OCI-LY1 (cell line): ENCODE data around the gene IL1RAP.

Experiments used
- H2AFZ ChIP-seq: fragments of 200-600 bp; sonication (generic), shearing (Covaris generic); 2 replicates; pipeline ENCODE4 v1.6.0; 2014; ENCODE audit warnings: antibody characterized with exemption, mild to moderate bottlenecking, low read length
- H3F3A ChIP-seq: fragments of 200-600 bp; sonication (generic), shearing (Covaris generic); 2 replicates; pipeline ENCODE4 v1.6.0; 2014; ENCODE audit warnings: mild to moderate bottlenecking, antibody characterized with exemption, low read length, moderate library complexity; ENCODE audit not compliant: insufficient read depth
- H3K27ac ChIP-seq: fragments of 200-600 bp; sonication (generic); 2 replicates; pipeline ENCODE4 v1.5.1; 2014; ENCODE audit warnings: low read length, mixed run types, mild to moderate bottlenecking, low read depth; ENCODE audit not compliant: poor library complexity, severe bottlenecking
- H3K27me3 ChIP-seq: fragments of 200-600 bp; sonication (generic); 2 replicates; pipeline ENCODE4 v1.6.0; 2014; ENCODE audit warnings: antibody characterized with exemption, mild to moderate bottlenecking, low read length, moderate library complexity; ENCODE audit not compliant: insufficient read depth
- H3K36me3 ChIP-seq: fragments of 200-600 bp; sonication (generic); 2 replicates; pipeline ENCODE4 v1.6.1; 2014; ENCODE audit warnings: mild to moderate bottlenecking, antibody characterized with exemption, low read length, moderate library complexity, mixed read lengths; ENCODE audit not compliant: insufficient read depth
- H3K4me1 ChIP-seq: fragments of 200-600 bp; sonication (generic); 2 replicates; pipeline ENCODE4 v1.5.1; 2014; ENCODE audit warnings: mild to moderate bottlenecking, low read length, moderate library complexity; ENCODE audit not compliant: insufficient read depth, severe bottlenecking
- H3K4me2 ChIP-seq: fragments of 200-600 bp; sonication (generic), shearing (Covaris generic); 2 replicates; pipeline ENCODE4 v1.6.1; 2014; ENCODE audit warnings: low read length
- H3K4me3 ChIP-seq: fragments of 200-600 bp; sonication (generic); 2 replicates; pipeline ENCODE4 v1.5.1; 2014; ENCODE audit warnings: low read length, low read depth, mild to moderate bottlenecking, mixed read lengths; ENCODE audit not compliant: poor library complexity, severe bottlenecking
- H3K79me2 ChIP-seq: fragments of 200-600 bp; shearing (Covaris generic); 2 replicates; pipeline ENCODE4 v1.6.1; 2016; ENCODE audit warnings: mixed run types, low read length, mixed read lengths; ENCODE audit not compliant: insufficient read depth
- H3K9ac ChIP-seq: fragments of 200-600 bp; sonication (generic), shearing (Covaris generic); 2 replicates; pipeline ENCODE4 v1.6.1; 2014; ENCODE audit warnings: mild to moderate bottlenecking, low read length, mixed read lengths
- H3K9me2 ChIP-seq: fragments of 200-600 bp; sonication (generic), shearing (Covaris generic); 2 replicates; pipeline ENCODE4 v1.6.1; 2014; ENCODE audit warnings: low read depth, mild to moderate bottlenecking, low read length, mixed read lengths
- H3K9me3 ChIP-seq: fragments of 200-600 bp; shearing (Covaris generic); 2 replicates; pipeline ENCODE4 v1.6.1; 2014; ENCODE audit warnings: low read length, mixed read lengths
- H4K20me1 ChIP-seq: fragments of 200-600 bp; sonication (generic), shearing (Covaris generic); 2 replicates; pipeline ENCODE4 v1.6.0; 2016; ENCODE audit warnings: mild to moderate bottlenecking, low read length; ENCODE audit not compliant: insufficient read depth
- EZH2 ChIP-seq: fragments of 200-600 bp; sonication (generic), shearing (Covaris generic); IDR thresholded peaks from 2 replicates; pipeline ENCODE4 v1.8.0; 2017; ENCODE audit warnings: borderline replicate concordance, mixed run types, mild to moderate bottlenecking, antibody characterized with exemption, low read length, moderate library complexity, mixed read lengths
- TF ChIP-seq, protein P1 (sequence below): fragments of 200-600 bp; sonication (generic), shearing (Covaris generic); IDR thresholded peaks from 2 replicates; pipeline ENCODE4 v1.5.1; 2017; ENCODE audit warnings: mild to moderate bottlenecking, antibody characterized with exemption, low read length, moderate library complexity, mixed read lengths

IL1RAP gene

DNA sequence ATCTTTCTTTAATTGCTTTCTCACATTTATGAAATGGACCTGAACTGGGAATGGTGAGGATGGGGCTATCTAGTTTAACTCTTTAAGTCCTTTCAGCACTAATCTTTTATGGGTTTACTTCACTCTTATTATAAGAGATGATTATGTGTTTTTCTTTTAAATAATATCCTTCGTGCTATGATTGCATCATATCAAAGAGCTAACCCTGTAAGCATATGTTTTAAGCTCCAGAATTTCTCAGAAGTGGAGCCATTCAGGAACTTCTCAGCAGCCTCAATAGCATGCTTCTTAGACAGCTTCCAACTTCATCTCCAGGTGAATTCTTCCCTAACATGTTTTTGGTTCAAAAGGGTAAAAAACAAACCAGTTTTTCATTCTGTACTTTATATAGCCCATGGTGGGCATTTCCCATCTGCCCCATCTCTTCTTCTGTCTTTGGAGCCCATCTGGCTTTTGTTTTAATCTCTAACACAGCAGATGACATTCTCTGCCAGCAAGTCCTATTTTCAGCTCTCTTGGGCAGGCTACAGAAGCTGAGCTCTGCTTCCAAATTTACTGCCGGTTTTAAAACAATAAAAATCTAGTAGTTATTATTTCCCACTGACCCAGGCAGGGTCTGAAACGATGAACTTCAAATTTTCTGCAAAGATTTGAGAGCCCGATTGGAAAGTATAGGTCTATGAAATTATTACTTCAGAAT, 26.8 kb upstream of the IL1RAP start:
- no peak overlapping the region for H3K4me2 ChIP-seq
- TF ChIP-seq, protein P1, sequence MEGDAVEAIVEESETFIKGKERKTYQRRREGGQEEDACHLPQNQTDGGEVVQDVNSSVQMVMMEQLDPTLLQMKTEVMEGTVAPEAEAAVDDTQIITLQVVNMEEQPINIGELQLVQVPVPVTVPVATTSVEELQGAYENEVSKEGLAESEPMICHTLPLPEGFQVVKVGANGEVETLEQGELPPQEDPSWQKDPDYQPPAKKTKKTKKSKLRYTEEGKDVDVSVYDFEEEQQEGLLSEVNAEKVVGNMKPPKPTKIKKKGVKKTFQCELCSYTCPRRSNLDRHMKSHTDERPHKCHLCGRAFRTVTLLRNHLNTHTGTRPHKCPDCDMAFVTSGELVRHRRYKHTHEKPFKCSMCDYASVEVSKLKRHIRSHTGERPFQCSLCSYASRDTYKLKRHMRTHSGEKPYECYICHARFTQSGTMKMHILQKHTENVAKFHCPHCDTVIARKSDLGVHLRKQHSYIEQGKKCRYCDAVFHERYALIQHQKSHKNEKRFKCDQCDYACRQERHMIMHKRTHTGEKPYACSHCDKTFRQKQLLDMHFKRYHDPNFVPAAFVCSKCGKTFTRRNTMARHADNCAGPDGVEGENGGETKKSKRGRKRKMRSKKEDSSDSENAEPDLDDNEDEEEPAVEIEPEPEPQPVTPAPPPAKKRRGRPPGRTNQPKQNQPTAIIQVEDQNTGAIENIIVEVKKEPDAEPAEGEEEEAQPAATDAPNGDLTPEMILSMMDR = no peak
- no peak for TF ChIP-seq EZH2

DNA sequence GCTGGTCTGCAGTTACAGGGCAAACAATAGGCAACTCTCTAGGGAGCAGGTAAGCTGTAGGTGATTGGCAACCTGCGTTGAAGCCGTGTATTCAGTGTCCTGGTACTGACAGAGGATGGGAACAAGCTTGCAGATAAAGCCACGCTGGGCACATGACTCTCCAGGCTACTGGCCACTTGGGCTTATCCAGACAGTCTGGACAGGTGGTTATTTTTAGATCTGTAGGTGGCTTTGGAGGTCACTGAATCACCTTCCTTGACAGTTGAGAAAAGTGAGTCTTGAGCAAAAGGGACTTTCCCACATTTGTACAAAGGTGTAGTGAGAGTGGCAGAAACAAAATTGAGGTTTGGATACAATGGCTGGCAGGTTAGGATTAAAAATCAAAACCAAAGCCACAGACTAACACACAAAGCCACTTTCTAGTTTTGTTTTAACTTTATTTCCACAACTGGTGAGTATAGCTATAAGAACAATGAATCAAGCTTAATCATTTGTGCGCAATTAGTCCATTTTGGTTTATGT, 22.3 kb upstream of the IL1RAP start:
- Histone ChIP-seq H3K9ac (no peak overlapping the region), H3F3A (no peaks in the 10 kb centered on the region), H3K9me3 (no peaks in the 10 kb centered on the region), H2AFZ (no peak overlapping the region), H3K27ac (no peak overlapping the region), H3K4me2 (no peak overlapping the region), H3K79me2 (no peaks in the 10 kb centered on the region), H3K36me3 (no peaks in the 10 kb centered on the region), H3K4me1 (no peaks in the 10 kb centered on the region), H3K9me2 (no peaks in the 10 kb centered on the region; the same call in 1 of the 2 replicates), H3K4me3 (no peak overlapping the region), H3K27me3 (no peaks in the 10 kb centered on the region), H4K20me1 (no peaks in the 10 kb centered on the region)
- no peak for TF ChIP-seq EZH2
- TF ChIP-seq, protein P1 = no peak

More for the DNA sequence above, 26.8 kb upstream of the IL1RAP start:
- Histone ChIP-seq H3K79me2 (no peaks in the 10 kb centered on the region), H4K20me1 (no peaks in the 10 kb centered on the region), H3K9ac (no peak overlapping the region), H2AFZ (no peak overlapping the region), H3K27ac (no peak overlapping the region), H3K27me3 (no peaks in the 10 kb centered on the region), H3K4me1 (no peaks in the 10 kb centered on the region), H3K9me3 (no peaks in the 10 kb centered on the region), H3K36me3 (no peaks in the 10 kb centered on the region), H3F3A (no peaks in the 10 kb centered on the region), H3K9me2 (no peaks in the 10 kb centered on the region; the same call in 1 of the 2 replicates), H3K4me3 (no peak overlapping the region)

DNA sequence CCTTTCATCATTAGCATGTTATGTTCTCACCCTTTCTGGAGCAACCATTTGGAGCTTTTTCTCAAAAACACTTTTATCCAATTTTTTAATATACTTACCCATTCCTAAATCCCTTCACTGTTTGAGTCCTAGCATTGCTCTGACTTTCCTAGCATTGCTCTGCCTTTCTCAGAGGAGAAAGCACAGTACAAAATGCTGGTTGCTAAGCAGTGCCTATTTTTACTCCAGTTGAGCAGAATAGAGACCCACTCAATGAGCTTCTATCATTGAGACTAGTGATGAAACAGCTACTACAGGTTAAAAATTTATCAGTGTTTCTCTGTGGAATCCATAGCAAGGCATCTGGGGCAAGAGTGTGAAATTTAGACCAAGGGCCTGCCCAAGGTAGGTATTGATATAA, 21.8 kb upstream of the IL1RAP start:
- H3K4me3 ChIP-seq = no peak overlapping the region
- no peak overlapping the region for H3K9ac ChIP-seq
- TF ChIP-seq EZH2 = no peak
- TF ChIP-seq, protein P1 = no peak
- no peak overlapping the region for H2AFZ ChIP-seq
- H3K4me2 ChIP-seq = no peak overlapping the region
- H3K27ac ChIP-seq = no peak overlapping the region
- H3K9me2 ChIP-seq = no peaks in the 10 kb centered on the region; the same call in 1 of the 2 replicates
- no peaks in the 10 kb centered on the region for H3K27me3 ChIP-seq
- H4K20me1 ChIP-seq = no peaks in the 10 kb centered on the region
- no peaks in the 10 kb centered on the region for H3K36me3 ChIP-seq
- H3K79me2 ChIP-seq = no peaks in the 10 kb centered on the region
- H3K4me1 ChIP-seq = no peaks in the 10 kb centered on the region
- H3F3A ChIP-seq = no peaks in the 10 kb centered on the region
- H3K9me3 ChIP-seq = no peaks in the 10 kb centered on the region
